ENCODE measurements around the gene RRP1.

GRCh38 chr21:43827015-43827611 is 37.7 kb downstream of the RRP1 start:
- no peak for TF ChIP-seq CTCF (IDR thresholded peaks at IDR 0.05)
- no peak for TF ChIP-seq POLR2A (IDR thresholded peaks at IDR 0.05)

All from body of pancreas (tissue), 4 donors.